ENCODE measurements around the gene WDR18. TPM values are rescaled to one million over a fixed set of nuclear protein-coding genes. Genes with fewer than 3 reads are reported as not detected.
A peak's percentile ranks its signal among the peaks of the same experiment; 100 is the strongest.

The WDR18 gene
- total RNA-seq, 1 experiment from 2014 or later: 94.7 TPM

- Histone ChIP-seq H3T11ph (ENCODE audit: low read length) (no peak overlapping the region), H2BK120ac (ENCODE audit: low read depth, low read length, poor library complexity, severe bottlenecking) (no peak overlapping the region), H3K56ac (ENCODE audit: insufficient read length, low read depth, low read length) (no peak overlapping the region), H3K4me2 (ENCODE audit: insufficient read depth, insufficient read length, low read length) (no peak overlapping the region), H2BK12ac (ENCODE audit: insufficient read length, low read depth, low read length) (no peak overlapping the region), H3K23ac (ENCODE audit: insufficient read length, low read depth, low read length) (no peak overlapping the region), H2BK15ac (ENCODE audit: low read depth, low read length) (no peak overlapping the region), H3K27me3 (ENCODE audit: insufficient read depth, low read length) (no peaks in the 10 kb centered on the region), H2BK5ac (ENCODE audit: insufficient read length, low read length) (no peak overlapping the region), H2AK5ac (ENCODE audit: insufficient read length, low read length) (no peak overlapping the region), H3K27ac (ENCODE audit: insufficient read length, low read depth, low read length) (no peak overlapping the region), H4K91ac (ENCODE audit: insufficient read length, low read depth, low read length) (no peak overlapping the region), H3K14ac (ENCODE audit: insufficient read depth, low read length) (no peak overlapping the region), H3K4me1 (ENCODE audit: insufficient read depth, low read length) (no peaks in the 10 kb centered on the region), H2AFZ (ENCODE audit: low read length) (no peak overlapping the region), H4K8ac (replicated peaks; ENCODE audit: insufficient read length, low read depth, low read length) (no peak overlapping the region), H2BK20ac (ENCODE audit: low read depth, low read length, poor library complexity, severe bottlenecking) (no peak overlapping the region), H3K4ac (ENCODE audit: low read depth, low read length) (no peak overlapping the region), H4K20me1 (ENCODE audit: control insufficient read depth, insufficient read depth, insufficient read length) (no peaks in the 10 kb centered on the region), H3K9me3 (ENCODE audit: control insufficient read depth, low read depth, low read length) (no peaks in the 10 kb centered on the region), H3K79me2 (ENCODE audit: insufficient read depth, low read length) (no peaks in the 10 kb centered on the region), H3K9ac (ENCODE audit: extremely low read depth, insufficient read length, low read length) (no peak overlapping the region), H3K23me2 (ENCODE audit: insufficient read length, low read depth, low read length, poor library complexity, severe bottlenecking) (no peaks in the 10 kb centered on the region), H4K5ac (ENCODE audit: insufficient read length, low read depth, low read length) (no peak overlapping the region), H3K18ac (ENCODE audit: insufficient read length, low read depth, low read length) (no peak overlapping the region), H3K79me1 (ENCODE audit: insufficient read depth, low read depth, low read length, poor library complexity, severe bottlenecking) (no peaks in the 10 kb centered on the region)
- H3K27ac Mint-ChIP-seq: peak overlapping the region in 1 of 3 experiments; percentile 75; a peak in 2 of 7 replicates
- no CpG with 5 or more reads among the region's 31 CpGs for WGBS (ENCODE audit: extremely low coverage, insufficient read length, low lambda C conversion rate)
- no peak for DNase-seq
- peaks cover 4 to 27% of the 10 kb centered on the region in 2 experiments for H3K4me1 Mint-ChIP-seq
- no peak for TF ChIP-seq CTCF (conservative IDR thresholded peaks at IDR 0.05)
- peak overlapping the region in 1 of 2 experiments; percentile 17; a peak in 1 of 5 replicates for H3K4me3 Mint-ChIP-seq
- H3K36me3 Mint-ChIP-seq (ENCODE audit: insufficient read depth in 1 of 3, low read depth in 3 of 3): peaks cover 33 to 64% (median 53%) of the 10 kb centered on the region in 3 experiments
- H3K9me3 Mint-ChIP-seq: peaks cover 2 to 7% of the 10 kb centered on the region in 2 experiments; a peak in 3 of 5 replicates
- H3K27me3 Mint-ChIP-seq (ENCODE audit: low read depth): no peaks in the 10 kb centered on the region
Measured at GRCh38 chr19:962683-963400, 21.3 kb upstream of the WDR18 start.

Measured in H9 (cell line).